GM15510 (cell line): ENCODE data around the gene HSPB8.

Source experiments
- POLR2A ChIP-seq: IDR thresholded peaks from 3 replicates; pipeline ENCODE4 v1.6.1; 2011; ENCODE audit warnings: borderline replicate concordance; ENCODE audit not compliant: insufficient read length; ENCODE audit errors: extremely low read depth

HSPB8 gene

DNA sequence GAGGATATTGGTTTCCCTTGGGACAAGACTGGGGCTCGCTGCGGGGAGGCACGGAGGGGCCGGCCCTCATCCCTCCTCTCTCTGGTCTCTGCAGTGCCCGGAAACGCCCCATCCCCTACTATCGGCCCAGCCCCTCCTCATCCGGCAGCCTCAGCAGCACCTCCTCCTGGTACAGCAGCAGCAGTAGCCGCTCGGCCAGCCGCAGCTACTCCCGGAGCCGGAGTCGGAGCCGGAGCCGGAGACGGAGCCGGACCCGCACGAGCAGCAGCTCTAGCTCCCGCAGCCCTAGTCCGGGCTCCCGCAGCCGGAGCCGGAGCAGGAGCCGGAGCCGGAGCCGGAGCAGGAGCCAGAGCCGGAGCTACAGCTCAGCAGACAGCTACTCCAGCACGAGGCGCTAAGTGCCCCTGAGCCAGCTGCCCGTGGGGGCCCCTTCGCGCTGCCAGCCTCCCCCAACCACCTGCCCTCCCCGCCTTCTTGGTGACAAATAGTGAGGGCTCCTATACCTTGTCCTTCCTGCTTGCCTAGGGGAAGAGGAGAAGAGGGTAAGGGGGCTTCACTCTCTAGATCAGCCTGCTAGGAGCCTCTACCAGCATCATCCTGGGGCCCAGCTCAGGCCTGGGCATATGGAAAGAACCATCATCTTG lies 22.2 kb upstream of the HSPB8 start:
- TF ChIP-seq POLR2A: no peak

GRCh38 chr12:119157528-119157927 lies 21.2 kb upstream of the HSPB8 start:
- TF ChIP-seq POLR2A: no peak

DNA sequence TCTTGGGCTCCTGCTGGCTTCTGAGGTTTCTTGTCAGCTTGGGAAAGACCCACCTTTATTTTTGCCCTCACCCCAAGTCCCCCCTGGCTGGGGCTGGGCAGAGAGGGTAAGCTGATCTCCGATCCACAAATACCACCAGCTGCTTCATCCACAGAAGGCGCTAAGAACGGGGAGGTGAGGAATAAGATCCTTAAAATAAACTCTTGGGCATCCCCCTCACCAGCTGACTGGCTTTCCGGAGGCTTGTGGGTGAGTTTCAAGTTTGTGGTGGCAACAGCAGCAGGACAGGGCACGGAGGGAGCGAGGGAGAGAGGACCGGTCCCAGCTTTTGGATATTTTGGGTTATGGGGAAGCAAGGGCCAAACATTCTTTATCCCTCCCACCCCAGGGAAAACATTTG lies 20.8 kb upstream of the HSPB8 start:
- TF ChIP-seq POLR2A: no peak

DNA sequence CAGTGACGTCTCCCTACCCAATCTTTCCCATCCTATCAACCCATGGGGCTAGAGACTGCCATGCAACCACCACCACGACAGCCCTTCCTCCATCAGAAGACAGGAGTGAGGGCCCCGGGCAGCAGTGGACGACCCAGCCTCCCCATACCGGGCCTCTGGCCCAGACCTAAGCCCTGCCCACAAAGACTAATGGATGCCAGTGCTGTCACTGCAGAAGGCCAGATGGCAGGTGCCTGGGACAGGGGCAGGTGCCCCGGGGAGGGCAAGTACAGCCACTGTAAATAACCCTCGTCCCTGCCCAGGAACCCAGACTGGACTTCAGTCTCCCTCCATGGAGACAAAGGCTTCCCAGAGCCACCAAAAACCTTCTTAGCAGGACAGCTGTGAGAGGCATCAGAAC lies 20.3 kb upstream of the HSPB8 start:
- no peak for TF ChIP-seq POLR2A

DNA sequence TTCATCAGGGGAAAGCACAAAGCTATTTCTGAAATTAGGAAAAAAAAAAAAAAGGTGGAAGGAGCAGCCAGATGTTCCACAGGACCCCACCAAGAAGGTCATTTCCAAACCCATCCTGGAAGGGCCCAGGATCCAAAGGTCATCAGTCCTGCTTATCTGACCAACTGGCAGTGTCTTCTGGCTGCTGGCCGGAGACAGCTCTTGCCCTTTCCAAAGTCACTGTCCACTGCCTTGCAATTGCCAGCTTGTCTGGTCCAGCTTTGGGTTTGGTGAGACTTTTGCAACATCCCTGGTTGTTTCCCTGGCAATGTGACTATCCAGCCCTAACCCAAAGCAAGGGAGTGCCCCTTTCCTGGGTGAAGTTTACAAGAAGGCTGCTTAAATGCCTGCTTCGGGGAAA lies 18.9 kb upstream of the HSPB8 start:
- TF ChIP-seq POLR2A: no peak

GRCh38 chr12:119167902-119168301 lies 10.8 kb upstream of the HSPB8 start:
- TF ChIP-seq POLR2A: no peak

- no peak for TF ChIP-seq POLR2A
Measured at GRCh38 chr12:119168721-119169120, 10.0 kb upstream of the HSPB8 start.

DNA sequence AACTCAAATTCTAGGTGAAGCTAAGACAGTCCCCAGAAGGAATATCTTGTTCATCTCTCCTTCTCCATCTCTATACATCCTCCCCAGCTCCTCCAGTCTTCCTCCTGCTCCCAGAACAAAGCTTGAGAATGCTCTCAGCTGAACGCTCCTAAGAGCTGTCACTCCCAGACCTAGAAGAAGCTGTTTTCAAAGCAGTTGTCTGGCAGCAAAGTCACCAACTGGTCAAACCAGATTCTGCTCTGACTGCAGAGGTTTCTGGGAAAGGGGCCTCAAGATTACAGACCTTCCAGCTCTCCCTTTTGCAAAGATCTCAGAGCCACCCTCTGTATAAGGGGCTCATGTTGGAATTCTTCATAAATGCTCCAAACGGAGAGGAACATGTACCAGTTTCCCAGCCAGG lies 9.6 kb upstream of the HSPB8 start:
- TF ChIP-seq POLR2A: no peak

DNA sequence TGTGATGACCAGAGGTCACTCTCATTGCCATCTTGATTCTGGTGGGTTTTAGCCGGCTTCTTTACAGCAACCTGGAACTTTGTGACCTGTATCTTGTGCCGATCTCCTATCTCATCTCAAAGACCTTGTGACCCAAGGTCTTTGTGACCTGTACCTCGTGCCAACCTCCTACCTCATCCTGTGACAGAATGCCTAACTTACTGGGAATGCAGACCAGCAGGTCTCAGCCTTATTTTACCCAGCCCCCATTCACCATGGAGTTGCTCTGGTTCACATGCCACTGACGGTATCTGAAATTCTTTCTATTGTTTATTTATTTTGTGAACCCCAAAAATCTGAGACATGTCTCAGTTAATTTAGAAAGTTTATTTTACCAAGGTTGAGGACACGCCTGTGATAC lies 7.4 kb upstream of the HSPB8 start:
- TF ChIP-seq POLR2A: no peak

GRCh38 chr12:119171691-119172425 lies 6.9 kb upstream of the HSPB8 start:
- no peak for TF ChIP-seq POLR2A

DNA sequence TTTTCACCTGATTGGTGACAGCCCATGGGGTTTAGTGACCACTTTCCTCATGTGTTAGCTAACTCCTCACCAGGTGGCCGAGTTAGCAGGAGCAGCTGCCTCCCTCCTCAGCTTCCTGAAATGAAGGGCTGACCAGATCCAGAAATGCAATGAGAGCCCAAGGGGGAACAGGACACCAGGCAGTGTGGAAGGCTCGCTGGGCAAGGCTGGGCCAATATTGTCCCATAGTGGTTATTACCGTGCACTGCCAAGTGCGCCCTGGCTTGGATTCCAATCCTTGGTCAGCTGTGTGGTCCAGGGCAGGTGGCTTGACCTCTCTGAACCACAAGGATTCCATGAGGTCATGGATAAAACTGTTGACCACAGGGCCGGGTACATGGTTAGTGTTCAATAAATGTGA lies 3.6 kb upstream of the HSPB8 start:
- no peak for TF ChIP-seq POLR2A

DNA sequence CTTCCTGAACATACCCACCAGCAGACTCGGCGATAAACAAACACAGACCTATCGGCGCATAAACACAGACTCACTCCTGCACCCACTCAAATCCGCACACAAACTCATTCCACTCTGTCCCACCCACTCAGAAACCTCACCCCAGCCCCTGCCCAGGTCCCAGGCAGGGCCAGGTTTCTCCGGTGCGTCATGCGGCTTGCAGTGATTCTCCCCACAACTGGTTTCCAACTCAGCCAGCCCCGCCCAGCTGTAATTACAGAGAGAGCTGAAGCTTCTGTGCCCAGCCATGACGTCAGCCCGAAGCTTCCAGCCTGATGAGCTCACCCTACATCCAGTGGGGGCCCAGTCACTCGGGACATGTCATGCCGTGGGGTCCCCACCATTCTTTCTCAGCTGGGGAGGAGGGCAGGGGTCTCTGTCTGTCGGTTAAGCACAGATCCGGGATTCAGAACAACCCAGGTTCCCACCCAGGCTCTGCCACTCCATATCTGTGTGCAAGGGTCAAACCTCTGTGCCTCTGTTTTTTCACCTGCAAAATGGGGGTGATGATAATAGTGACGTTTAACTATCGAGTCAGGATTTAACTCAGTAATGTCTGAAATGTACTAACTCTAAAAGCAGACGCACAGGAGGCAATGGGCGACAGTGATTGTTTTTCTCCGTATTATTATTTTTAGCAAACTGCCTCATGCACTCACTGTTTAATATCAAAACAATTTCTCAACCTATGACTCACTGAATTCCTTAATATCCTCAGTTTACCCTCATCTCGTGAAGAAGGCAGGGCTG lies 2.3 kb upstream of the HSPB8 start:
- TF ChIP-seq POLR2A: no peak

DNA sequence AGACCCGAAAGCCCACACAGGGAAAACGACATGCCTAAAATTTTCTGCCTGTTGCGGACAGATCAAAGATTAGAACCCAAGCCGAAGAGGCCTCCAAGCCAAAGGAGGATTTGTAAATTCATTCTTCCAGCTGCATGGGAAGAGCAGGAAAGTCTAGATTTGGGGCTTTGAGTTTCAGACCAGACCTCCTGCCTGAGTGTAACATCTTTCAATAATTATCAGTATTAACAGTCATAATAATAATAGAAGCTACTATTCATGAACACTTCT lies 1.7 kb upstream of the HSPB8 start:
- TF ChIP-seq POLR2A: no peak

- no peak for TF ChIP-seq POLR2A
Measured at GRCh38 chr12:119177724-119178380, 879 bp upstream of the HSPB8 start.

- TF ChIP-seq POLR2A: no peak
Measured at GRCh38 chr12:119179335-119180021, 747 bp downstream of the HSPB8 start.
